Activated T-helper 2 cell treated with anti-CD3 and anti-CD28 coated beads, Interferon-gamma antibody, Interleukin-2, Interleukin-4, amounts not matched to agents 10 μg/mL and 5 μg/mL and 100 μg/mL, durations not matched to agents 14 hours and 24 hours and 36 hours (primary cell): ENCODE measurements around the gene UTP14A. TPM values are rescaled to one million over a fixed set of nuclear protein-coding genes. Genes with fewer than 3 reads are reported as not detected.
A peak's percentile ranks its signal among the peaks of the same experiment; 100 is the strongest.

Source experiments
- DNase-seq: peaks from one replicate; pipeline ENCODE4 v3.0.0; 2021; ENCODE audit warnings: low spot score
- H3K27ac Mint-ChIP-seq: one replicate; pipeline ENCODE4 v1.8.0; 2021; ENCODE audit warnings: mixed read lengths
- H3K27me3 Mint-ChIP-seq: one replicate; pipeline ENCODE4 v1.8.0; 2021; ENCODE audit warnings: low read depth, mixed read lengths
- H3K36me3 Mint-ChIP-seq: one replicate; pipeline ENCODE4 v1.8.0; 2021; ENCODE audit warnings: low read depth, mixed read lengths
- H3K4me1 Mint-ChIP-seq: one replicate; pipeline ENCODE4 v1.8.0; 2021; ENCODE audit warnings: low read depth, mixed read lengths
- H3K4me3 Mint-ChIP-seq: one replicate; pipeline ENCODE4 v1.8.0; 2021; ENCODE audit warnings: low read depth, mild to moderate bottlenecking, moderate library complexity, mixed read lengths
- H3K9me3 Mint-ChIP-seq: one replicate; pipeline ENCODE4 v1.8.0; 2021; ENCODE audit warnings: mixed read lengths
- intact Hi-C: fragments of 100-400 bp; cut with micrococcal nuclease; formaldehyde crosslinking; loops from one replicate; pipeline ENCODE4 v1.15.1; 2023
- total RNA-seq: library from RNA; stranded (reverse); gene quantifications from 2 replicates; pipeline ENCODE4 v1.2.3, GENCODE V29; 2022

UTP14A gene
- total RNA-seq, 1 donor from 2014 or later, result 49.9 TPM

DNA sequence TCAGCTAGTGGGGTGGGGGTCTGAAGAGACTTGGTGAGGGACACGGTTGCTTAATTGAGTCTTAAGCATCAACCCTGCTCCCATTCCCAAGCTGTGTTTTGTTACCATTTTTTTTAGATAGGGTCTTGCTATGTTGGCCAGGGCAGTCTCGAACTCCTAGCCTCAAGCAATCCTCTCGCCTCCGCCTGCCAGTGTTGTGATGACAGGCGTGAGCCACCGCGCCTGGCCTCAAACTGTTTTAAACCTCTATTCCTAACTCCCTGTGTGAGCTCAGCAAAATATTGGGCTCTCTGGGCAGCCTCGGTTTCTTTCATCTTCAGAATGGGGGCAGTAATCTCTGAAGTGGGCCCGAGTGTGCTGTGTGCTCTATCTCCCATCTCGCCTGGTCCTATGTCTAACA is 50.2 kb downstream of the UTP14A start:
- peaks cover 19% of the 10 kb centered on the region for H3K4me1 Mint-ChIP-seq
- H3K4me3 Mint-ChIP-seq, result peak overlapping the region; percentile 63
- peaks cover 4% of the 10 kb centered on the region for H3K27me3 Mint-ChIP-seq
- intact Hi-C loops, result no loop called here
- H3K36me3 Mint-ChIP-seq, result no peaks in the 10 kb centered on the region
- DNase-seq, result no peak
- no peaks in the 10 kb centered on the region for H3K9me3 Mint-ChIP-seq
- H3K27ac Mint-ChIP-seq, result no peak overlapping the region

DNA sequence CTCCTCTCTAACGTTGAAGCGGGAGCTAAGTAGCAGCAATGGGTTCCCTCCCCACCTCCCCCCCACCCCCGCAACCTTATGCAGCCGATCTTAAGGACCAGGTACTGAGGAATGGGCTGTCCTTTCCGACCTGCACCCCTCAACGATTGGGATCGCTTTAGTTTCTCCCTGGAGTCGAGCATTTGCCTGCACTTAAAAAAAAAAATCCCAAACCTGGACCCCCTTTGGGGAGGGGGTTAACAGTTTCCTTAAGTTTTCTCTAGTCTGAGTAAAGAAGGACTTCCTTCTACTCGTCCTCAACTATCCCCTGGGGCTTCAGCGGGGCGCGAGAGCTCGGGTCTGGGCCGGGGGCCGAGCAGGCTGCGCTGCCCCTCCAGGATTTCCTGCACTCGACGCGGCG is 50.8 kb downstream of the UTP14A start:
- peaks cover 4% of the 10 kb centered on the region for H3K27me3 Mint-ChIP-seq
- peaks cover 25% of the 10 kb centered on the region for H3K4me1 Mint-ChIP-seq
- no peak overlapping the region for H3K27ac Mint-ChIP-seq
- no peaks in the 10 kb centered on the region for H3K36me3 Mint-ChIP-seq
- peak overlapping the region; percentile 64 for H3K4me3 Mint-ChIP-seq
- no peak for DNase-seq
- intact Hi-C loops, result no loop called here
- H3K9me3 Mint-ChIP-seq, result no peaks in the 10 kb centered on the region

DNA sequence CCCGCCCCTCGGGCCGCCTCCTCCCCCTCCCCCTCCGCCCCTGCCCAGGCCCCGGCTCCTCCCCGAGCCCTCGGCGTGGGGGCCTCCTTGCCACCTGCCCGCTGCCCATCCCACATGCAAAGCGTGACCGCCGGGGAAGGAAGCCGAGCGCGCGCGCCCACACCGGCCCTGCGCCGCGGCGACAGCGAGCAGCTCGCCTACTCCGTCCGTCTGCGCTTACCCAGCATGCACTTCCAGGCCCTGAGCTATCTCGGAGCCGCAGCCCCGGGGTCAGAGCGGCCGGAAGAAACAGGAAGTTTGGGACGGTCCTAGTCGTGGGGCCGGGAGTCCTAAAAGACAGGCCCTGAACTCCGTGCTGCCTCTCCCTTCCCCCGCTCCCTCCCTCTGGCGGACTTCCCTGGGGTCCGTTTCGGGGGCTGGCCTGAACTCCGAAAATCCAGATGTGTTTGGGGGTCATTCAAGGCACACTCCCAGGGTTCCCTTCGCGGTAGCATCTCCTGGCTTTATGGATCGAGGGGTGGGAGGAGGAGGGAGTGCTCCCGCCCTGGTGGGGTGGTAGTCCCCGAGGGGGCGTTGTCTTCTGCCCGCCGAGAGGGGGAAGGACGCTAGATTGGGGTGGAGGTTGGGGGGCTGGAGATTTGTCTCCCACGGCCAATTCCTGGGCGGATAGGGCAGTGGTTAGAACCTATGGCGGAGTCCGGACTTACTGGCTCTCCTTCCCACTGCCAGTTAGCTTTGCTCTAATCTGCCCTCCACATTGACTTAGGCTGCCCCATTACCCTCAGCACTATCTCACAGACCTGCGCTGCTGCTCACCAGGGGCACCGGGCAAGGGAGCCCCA is 51.5 kb downstream of the UTP14A start:
- H3K27me3 Mint-ChIP-seq, result peaks cover 4% of the 10 kb centered on the region
- DNase-seq, result no peak
- H3K9me3 Mint-ChIP-seq, result no peaks in the 10 kb centered on the region
- no peaks in the 10 kb centered on the region for H3K36me3 Mint-ChIP-seq
- peak overlapping the region; percentile 22 for H3K27ac Mint-ChIP-seq
- peaks cover 25% of the 10 kb centered on the region for H3K4me1 Mint-ChIP-seq
- intact Hi-C loops, result no loop called here
- H3K4me3 Mint-ChIP-seq, result peak overlapping the region; percentile 62

DNA sequence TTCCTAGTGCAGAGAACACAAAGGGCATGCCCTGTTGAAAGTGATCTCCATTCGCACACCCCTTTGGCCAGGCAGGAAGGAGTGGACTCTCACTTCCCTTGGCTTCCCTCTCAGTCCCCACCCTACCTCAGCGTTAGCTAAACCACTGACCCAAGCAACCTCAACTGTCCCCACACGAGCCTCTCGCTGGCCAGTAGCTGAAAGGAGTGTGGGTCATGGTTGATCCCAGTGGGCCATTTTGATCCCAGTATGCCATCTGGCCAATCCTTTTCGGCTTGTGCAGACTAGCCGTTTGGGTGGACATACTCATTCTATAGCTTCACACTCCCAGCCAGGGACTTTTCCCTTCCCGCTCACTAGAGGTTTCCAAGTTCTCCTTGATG is 52.1 kb downstream of the UTP14A start:
- H3K27me3 Mint-ChIP-seq, result peaks cover 1% of the 10 kb centered on the region
- no peaks in the 10 kb centered on the region for H3K36me3 Mint-ChIP-seq
- DNase-seq, result no peak
- peak overlapping the region; percentile 62 for H3K4me3 Mint-ChIP-seq
- peak overlapping the region; percentile 17 for H3K27ac Mint-ChIP-seq
- intact Hi-C loops, result no loop called here
- H3K9me3 Mint-ChIP-seq, result no peaks in the 10 kb centered on the region
- H3K4me1 Mint-ChIP-seq, result peaks cover 23% of the 10 kb centered on the region

DNA sequence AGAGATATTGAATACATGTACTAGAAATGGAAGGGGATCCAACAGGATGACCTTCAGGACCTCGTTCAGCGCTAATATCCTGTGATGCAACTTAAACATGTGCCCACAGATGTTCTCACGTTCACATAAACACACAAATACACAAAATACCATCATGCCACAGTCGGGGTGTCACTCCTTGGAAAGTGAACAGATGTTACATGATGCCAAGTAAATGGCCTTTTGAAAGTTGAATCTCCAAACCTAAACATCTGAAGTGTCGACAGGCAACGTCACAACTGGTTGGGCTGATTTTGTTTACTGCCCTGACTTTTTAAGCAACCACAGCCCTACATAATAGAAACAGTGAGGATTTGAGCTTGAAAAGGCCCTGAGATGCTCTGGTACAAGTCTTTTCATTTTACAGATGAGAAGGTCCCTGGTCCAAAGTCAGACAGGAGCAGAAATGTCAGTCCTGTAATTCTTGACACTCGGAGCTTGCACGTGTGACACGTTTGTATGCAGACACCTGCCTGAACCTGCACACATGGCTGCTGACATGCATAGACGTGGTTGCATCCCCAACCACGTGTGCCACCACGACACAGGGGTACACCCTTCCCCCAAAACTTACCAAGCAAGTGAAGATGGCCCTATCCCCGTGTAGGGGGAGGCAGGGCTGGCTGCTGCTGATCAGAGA is 53.0 kb downstream of the UTP14A start:
- Mint-ChIP-seq H3K27me3 (peaks cover 3% of the 10 kb centered on the region), H3K9me3 (no peaks in the 10 kb centered on the region), H3K36me3 (no peaks in the 10 kb centered on the region)

GRCh38 chrX:129959493-129959832 is 53.5 kb downstream of the UTP14A start:
- H3K4me1 Mint-ChIP-seq, result peaks cover 23% of the 10 kb centered on the region
- H3K36me3 Mint-ChIP-seq, result no peaks in the 10 kb centered on the region
- no peak for DNase-seq
- H3K9me3 Mint-ChIP-seq, result no peaks in the 10 kb centered on the region
- intact Hi-C loops, result no loop called here
- H3K4me3 Mint-ChIP-seq, result no peak overlapping the region
- no peak overlapping the region for H3K27ac Mint-ChIP-seq
- peaks cover 3% of the 10 kb centered on the region for H3K27me3 Mint-ChIP-seq

More for the DNA sequence above, 53.0 kb downstream of the UTP14A start:
- intact Hi-C loops, result no loop called here
- Mint-ChIP-seq H3K27ac (no peak overlapping the region), H3K4me1 (peaks cover 23% of the 10 kb centered on the region), H3K4me3 (no peak overlapping the region)
- no peak for DNase-seq

DNA sequence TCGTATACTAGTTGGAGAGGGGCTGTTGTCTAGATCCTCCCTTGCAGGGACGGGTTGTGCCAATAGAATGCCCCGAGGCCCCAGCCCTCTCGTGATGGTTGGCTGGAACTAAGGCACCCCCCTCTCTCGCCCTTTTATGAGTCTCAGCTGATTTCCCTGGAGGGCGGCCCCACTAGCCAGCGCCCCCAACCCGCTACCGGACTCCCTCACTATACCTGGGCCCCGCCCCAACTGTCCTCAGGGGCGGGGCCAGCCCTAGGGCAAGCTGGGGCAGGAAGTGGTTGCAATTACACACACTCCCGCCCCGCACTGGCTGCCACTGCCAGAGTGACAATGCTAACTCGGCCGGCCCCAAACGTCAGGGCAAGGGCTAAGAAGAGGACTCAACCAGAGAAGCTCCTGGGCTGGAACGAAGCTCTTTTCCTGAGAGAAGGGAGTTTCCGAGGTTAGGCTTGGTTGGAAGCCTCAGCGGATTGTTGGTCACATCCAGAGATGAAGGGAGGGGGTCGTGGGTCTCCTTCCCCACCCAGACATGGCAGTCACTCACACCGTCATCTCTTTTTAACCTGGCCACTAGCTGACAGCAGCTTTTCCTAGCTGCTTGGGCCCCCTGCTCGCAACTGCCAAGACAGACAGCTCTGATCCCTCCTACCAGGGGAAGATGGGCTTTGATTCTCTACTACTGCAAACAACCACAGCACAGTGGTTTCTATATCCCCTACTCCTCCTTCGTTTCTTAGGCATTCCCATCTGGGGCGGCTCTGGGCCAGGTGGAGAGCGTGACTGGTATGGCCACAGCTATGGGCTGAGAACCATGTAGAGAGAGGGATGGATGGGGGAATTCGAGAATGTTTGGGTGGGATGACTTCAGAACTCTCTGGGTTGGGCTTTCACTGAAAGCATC is 55.5 kb downstream of the UTP14A start:
- Mint-ChIP-seq H3K27ac (peak overlapping the region; percentile 89), H3K9me3 (no peaks in the 10 kb centered on the region), H3K4me3 (peak overlapping the region; percentile 56), H3K4me1 (peaks cover 17% of the 10 kb centered on the region), H3K36me3 (no peaks in the 10 kb centered on the region), H3K27me3 (peaks cover 1% of the 10 kb centered on the region)
- peak; percentile 70 for DNase-seq
- intact Hi-C loops, result loop anchor here (2.0 kb wide), 1 partner anchor 21 kb away; the partner anchor contains the start of gene BCORL1

DNA sequence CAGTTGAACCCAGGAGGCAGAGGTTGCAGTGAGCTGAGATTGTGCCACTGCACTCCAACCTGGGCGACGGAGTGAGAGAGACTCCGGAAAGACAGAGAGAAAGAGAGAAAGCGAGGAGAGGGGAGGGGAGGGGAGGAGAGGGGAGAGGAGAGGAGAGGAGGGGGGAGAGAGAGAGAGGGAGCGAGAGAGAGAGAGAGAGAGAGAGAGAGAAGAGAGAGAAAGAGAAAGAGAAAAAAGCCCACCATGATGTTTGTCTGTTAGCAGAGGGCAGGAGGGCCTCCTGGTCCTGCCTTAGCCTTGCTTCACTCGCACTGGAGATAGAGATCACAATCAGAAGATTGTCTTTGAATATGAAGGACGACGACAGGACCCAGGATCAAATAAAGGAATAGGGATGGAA is 57.8 kb downstream of the UTP14A start:
- no peak for DNase-seq
- H3K27ac Mint-ChIP-seq, result no peak overlapping the region
- H3K27me3 Mint-ChIP-seq, result peaks cover 1% of the 10 kb centered on the region
- no peaks in the 10 kb centered on the region for H3K9me3 Mint-ChIP-seq
- intact Hi-C loops, result no loop called here
- peaks cover 12% of the 10 kb centered on the region for H3K4me1 Mint-ChIP-seq
- no peak overlapping the region for H3K4me3 Mint-ChIP-seq
- no peaks in the 10 kb centered on the region for H3K36me3 Mint-ChIP-seq

GRCh38 chrX:129965166-129965565 is 59.2 kb downstream of the UTP14A start:
- intact Hi-C loops, result no loop called here
- Mint-ChIP-seq H3K36me3 (no peaks in the 10 kb centered on the region), H3K27me3 (peaks cover 1% of the 10 kb centered on the region), H3K4me3 (no peak overlapping the region), H3K9me3 (no peaks in the 10 kb centered on the region), H3K4me1 (peaks cover 9% of the 10 kb centered on the region), H3K27ac (no peak overlapping the region)
- no peak for DNase-seq

DNA sequence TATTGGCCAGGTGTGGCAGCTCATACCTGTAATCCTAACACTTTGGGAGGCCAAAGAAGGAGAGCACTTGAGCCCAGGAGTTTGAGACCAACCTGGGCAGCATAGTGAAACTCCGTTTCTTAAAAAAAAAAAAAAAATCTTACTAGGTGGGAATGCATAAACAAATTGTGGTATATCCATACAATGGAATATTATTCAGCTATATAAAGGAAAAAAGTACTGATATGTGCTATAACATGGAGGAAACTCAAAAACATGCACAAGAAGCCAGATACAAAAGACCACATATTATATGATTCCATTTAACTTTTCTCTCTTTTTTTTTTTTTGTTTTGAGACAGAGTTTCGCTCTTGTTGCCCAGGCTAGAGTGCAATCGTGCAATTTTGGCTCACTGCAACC is 63.0 kb downstream of the UTP14A start:
- Mint-ChIP-seq H3K27ac (no peak overlapping the region), H3K27me3 (peaks cover 11% of the 10 kb centered on the region), H3K4me3 (no peak overlapping the region), H3K4me1 (no peaks in the 10 kb centered on the region), H3K9me3 (no peaks in the 10 kb centered on the region), H3K36me3 (no peaks in the 10 kb centered on the region)
- intact Hi-C loops, result no loop called here
- DNase-seq, result no peak

- Mint-ChIP-seq H3K4me3 (no peak overlapping the region), H3K27me3 (peaks cover 23% of the 10 kb centered on the region)
- no peak for DNase-seq
These were observed 70.5 kb downstream of the UTP14A start for GRCh38 chrX:129976441-129976840.

More at GRCh38 chrX:129976441-129976840, 70.5 kb downstream of the UTP14A start:
- H3K36me3 Mint-ChIP-seq, result no peaks in the 10 kb centered on the region
- intact Hi-C loops, result no loop called here
- H3K9me3 Mint-ChIP-seq, result no peaks in the 10 kb centered on the region
- H3K4me1 Mint-ChIP-seq, result peaks cover 5% of the 10 kb centered on the region
- H3K27ac Mint-ChIP-seq, result no peak overlapping the region
